ENCODE data around the gene MEIOB. TPM values are rescaled to one million over a fixed set of nuclear protein-coding genes. Genes with fewer than 3 reads are reported as not detected.

Gene MEIOB
- total RNA-seq, 1 experiment from 2014 or later: 1.3 TPM

DNA sequence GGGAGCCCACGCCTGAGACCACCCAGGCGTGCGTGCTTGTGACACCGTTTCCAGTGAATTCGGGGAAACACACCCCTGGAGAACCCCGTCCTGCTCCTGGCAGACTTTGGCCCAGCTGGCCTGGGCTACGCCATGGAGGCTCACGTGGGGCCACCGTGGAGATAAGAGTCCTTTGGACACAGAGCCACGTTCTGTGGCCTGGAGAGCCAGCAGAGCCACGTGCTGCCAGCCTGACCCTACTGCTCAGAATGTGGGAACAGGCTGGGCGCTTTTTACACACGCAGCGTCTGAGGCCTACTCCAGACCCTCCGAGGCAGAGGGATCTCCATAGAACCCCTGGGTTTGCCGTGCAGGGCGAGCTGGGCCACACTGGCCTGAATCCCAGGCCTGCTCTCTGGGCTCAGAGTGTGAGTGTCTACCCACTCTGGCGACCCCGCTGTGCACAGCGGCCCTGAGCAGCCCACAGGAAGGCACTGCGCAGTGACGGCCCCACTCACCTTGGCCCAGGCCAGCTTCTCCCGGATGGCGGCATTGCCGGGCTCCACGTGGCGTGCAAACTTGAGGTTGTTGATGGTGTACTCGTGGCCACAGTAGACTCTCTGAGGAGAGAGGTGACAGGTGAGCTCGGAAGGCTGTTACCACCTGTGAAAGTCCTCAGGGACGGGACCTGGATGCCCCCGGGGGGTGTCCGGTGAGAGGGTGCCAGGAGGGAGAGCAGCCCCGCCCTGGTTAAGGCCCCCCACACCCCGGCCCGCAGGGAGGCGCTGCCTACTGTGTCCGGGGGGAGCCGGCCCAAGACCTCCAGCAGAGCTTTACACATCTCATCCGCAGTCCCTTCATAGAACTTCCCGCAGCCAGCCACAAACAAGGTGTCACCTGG is 55.3 kb downstream of the MEIOB start:
- TF ChIP-seq, protein P1, sequence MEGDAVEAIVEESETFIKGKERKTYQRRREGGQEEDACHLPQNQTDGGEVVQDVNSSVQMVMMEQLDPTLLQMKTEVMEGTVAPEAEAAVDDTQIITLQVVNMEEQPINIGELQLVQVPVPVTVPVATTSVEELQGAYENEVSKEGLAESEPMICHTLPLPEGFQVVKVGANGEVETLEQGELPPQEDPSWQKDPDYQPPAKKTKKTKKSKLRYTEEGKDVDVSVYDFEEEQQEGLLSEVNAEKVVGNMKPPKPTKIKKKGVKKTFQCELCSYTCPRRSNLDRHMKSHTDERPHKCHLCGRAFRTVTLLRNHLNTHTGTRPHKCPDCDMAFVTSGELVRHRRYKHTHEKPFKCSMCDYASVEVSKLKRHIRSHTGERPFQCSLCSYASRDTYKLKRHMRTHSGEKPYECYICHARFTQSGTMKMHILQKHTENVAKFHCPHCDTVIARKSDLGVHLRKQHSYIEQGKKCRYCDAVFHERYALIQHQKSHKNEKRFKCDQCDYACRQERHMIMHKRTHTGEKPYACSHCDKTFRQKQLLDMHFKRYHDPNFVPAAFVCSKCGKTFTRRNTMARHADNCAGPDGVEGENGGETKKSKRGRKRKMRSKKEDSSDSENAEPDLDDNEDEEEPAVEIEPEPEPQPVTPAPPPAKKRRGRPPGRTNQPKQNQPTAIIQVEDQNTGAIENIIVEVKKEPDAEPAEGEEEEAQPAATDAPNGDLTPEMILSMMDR (conservative IDR thresholded peaks at IDR 0.05): no peak
- Histone ChIP-seq H4K91ac (ENCODE audit: insufficient read length, low read depth, low read length) (no peak overlapping the region), H4K8ac (replicated peaks; ENCODE audit: insufficient read length, low read depth, low read length) (no peak overlapping the region), H3T11ph (ENCODE audit: low read length) (no peak overlapping the region), H3K9me3 (ENCODE audit: control insufficient read depth, low read depth, low read length) (no peaks in the 10 kb centered on the region), H3K79me2 (ENCODE audit: insufficient read depth, low read length) (no peaks in the 10 kb centered on the region), H3K23me2 (ENCODE audit: insufficient read length, low read depth, low read length, poor library complexity, severe bottlenecking) (no peaks in the 10 kb centered on the region), H3K27me3 (ENCODE audit: insufficient read depth, low read length) (no peaks in the 10 kb centered on the region), H2BK120ac (ENCODE audit: low read depth, low read length, poor library complexity, severe bottlenecking) (no peak overlapping the region), H2BK12ac (ENCODE audit: insufficient read length, low read depth, low read length) (no peak overlapping the region), H3K23ac (ENCODE audit: insufficient read length, low read depth, low read length) (no peak overlapping the region), H3K18ac (ENCODE audit: insufficient read length, low read depth, low read length) (no peak overlapping the region), H4K5ac (ENCODE audit: insufficient read length, low read depth, low read length) (no peak overlapping the region), H2AK5ac (ENCODE audit: insufficient read length, low read length) (no peak overlapping the region), H3K4ac (ENCODE audit: low read depth, low read length) (no peak overlapping the region), H2BK20ac (ENCODE audit: low read depth, low read length, poor library complexity, severe bottlenecking) (no peak overlapping the region), H3K79me1 (ENCODE audit: insufficient read depth, low read depth, low read length, poor library complexity, severe bottlenecking) (no peaks in the 10 kb centered on the region), H3K4me2 (ENCODE audit: insufficient read depth, insufficient read length, low read length) (no peak overlapping the region), H2BK15ac (ENCODE audit: low read depth, low read length) (no peak overlapping the region), H3K4me1 (ENCODE audit: insufficient read depth, low read length) (no peaks in the 10 kb centered on the region), H4K20me1 (ENCODE audit: control insufficient read depth, insufficient read depth, insufficient read length) (no peaks in the 10 kb centered on the region), H3K56ac (ENCODE audit: insufficient read length, low read depth, low read length) (no peak overlapping the region), H2AFZ (ENCODE audit: low read length) (no peak overlapping the region), H3K27ac (ENCODE audit: insufficient read length, low read depth, low read length) (no peak overlapping the region), H3K9ac (ENCODE audit: extremely low read depth, insufficient read length, low read length) (no peak overlapping the region), H2BK5ac (ENCODE audit: insufficient read length, low read length) (no peak overlapping the region), H3K14ac (ENCODE audit: insufficient read depth, low read length) (no peak overlapping the region)
- no CpG with 5 or more reads among the region's 40 CpGs for WGBS (ENCODE audit: extremely low coverage, insufficient read length, low lambda C conversion rate)
- peaks cover 0 to 3% of the 10 kb centered on the region in 2 experiments; a peak in 2 of 4 replicates for H3K4me1 Mint-ChIP-seq
- no peaks in the 10 kb centered on the region for H3K9me3 Mint-ChIP-seq
- H3K27ac Mint-ChIP-seq: no peak overlapping the region
- no peaks in the 10 kb centered on the region; the same call in 1 of the 2 replicates for H3K27me3 Mint-ChIP-seq (ENCODE audit: low read depth)
- H3K4me3 Mint-ChIP-seq: no peak overlapping the region
- DNase-seq: no peak
- H3K36me3 Mint-ChIP-seq (ENCODE audit: insufficient read depth in 1 of 3, low read depth in 3 of 3): peaks cover 4 to 17% (median 15%) of the 10 kb centered on the region in 3 experiments; a peak in 6 of 7 replicates

All from H9 (cell line).